WTC11 (cell line): Measurements from ENCODE around the gene CHCHD1. TPM values are rescaled to one million over a fixed set of nuclear protein-coding genes. Genes with fewer than 3 reads are reported as not detected.

Experiments used
- ATAC-seq: fragments of 200-7000 bp; cut with Tn5 transposase; 2 replicates; pipeline ENCODE4 v1.10.0; 2021; ENCODE audit warnings: mild to moderate bottlenecking, moderate library complexity
- CTCF ChIA-PET: fragments of 300-600 bp; sonication (Branson Sonifier 250); formaldehyde crosslinking; loops from one replicate; lab custom pipeline; 2021; ENCODE audit warnings: antibody characterized with exemption; lab: Charles Lee
- POLR2A ChIA-PET: fragments of 350-600 bp; sonication (Branson Sonifier 250); formaldehyde crosslinking; loops from one replicate; lab custom pipeline; 2021; ENCODE audit warnings: antibody characterized with exemption; lab: Charles Lee
- DNase-seq: peaks from one replicate; pipeline ENCODE4 v3.0.0; 2021; ENCODE audit warnings: low spot score
- H3K27ac Mint-ChIP-seq: 2 replicates; pipeline ENCODE4 v1.8.0; 2021; ENCODE audit warnings: mixed read lengths
- H3K27me3 Mint-ChIP-seq: 2 replicates; pipeline ENCODE4 v1.8.0; 2021; ENCODE audit warnings: low read depth, mild to moderate bottlenecking, moderate library complexity, mixed read lengths
- H3K36me3 Mint-ChIP-seq: 2 replicates; pipeline ENCODE4 v1.8.0; 2021; ENCODE audit warnings: mixed read lengths
- H3K4me1 Mint-ChIP-seq: 2 replicates; pipeline ENCODE4 v1.8.0; 2022; ENCODE audit warnings: mixed read lengths
- H3K4me3 Mint-ChIP-seq: 2 replicates; pipeline ENCODE4 v1.8.0; 2021; ENCODE audit warnings: mild to moderate bottlenecking, moderate library complexity, mixed read lengths
- H3K9me3 Mint-ChIP-seq: 2 replicates; pipeline ENCODE4 v1.8.0; 2021; ENCODE audit warnings: mixed read lengths
- AFF4 ChIP-seq: sonication (generic); formaldehyde crosslinking; IDR thresholded peaks from 2 replicates; pipeline ENCODE4 v1.8.1; 2023; ENCODE audit warnings: mild to moderate bottlenecking, missing genetic modification reagents, borderline replicate concordance
- CTCF ChIP-seq: fragments of 200-600 bp; IDR thresholded peaks from 2 replicates; pipeline ENCODE4 v1.8.0; 2022; ENCODE audit warnings: antibody characterized with exemption
- ETV6 ChIP-seq: sonication (generic); formaldehyde crosslinking; IDR thresholded peaks from 2 replicates; pipeline ENCODE4 v1.8.1; 2022; ENCODE audit warnings: mild to moderate bottlenecking, missing genetic modification reagents
- GABPB1 ChIP-seq: sonication (generic); formaldehyde crosslinking; IDR thresholded peaks from 2 replicates; pipeline ENCODE4 v1.8.1; 2023; ENCODE audit warnings: mild to moderate bottlenecking, missing genetic modification reagents
- GRHL2 ChIP-seq: fragments of 250-450 bp; sonication (Bioruptor Pico); IDR thresholded peaks from 2 replicates; pipeline ENCODE4 v1.8.0; 2022; ENCODE audit warnings: mild to moderate bottlenecking, moderate library complexity; ENCODE audit not compliant: insufficient replicate concordance, severe bottlenecking
- GTF2I ChIP-seq: fragments of 250-450 bp; sonication (Bioruptor Pico); conservative IDR thresholded peaks from 2 replicates; pipeline ENCODE4 v1.4.0; 2021; ENCODE audit warnings: mild to moderate bottlenecking
- IRF1 ChIP-seq: sonication (generic); formaldehyde crosslinking; IDR thresholded peaks from 2 replicates; pipeline ENCODE4 v1.8.0; 2023; ENCODE audit warnings: missing genetic modification reagents
- MYBL2 ChIP-seq: sonication (generic); formaldehyde crosslinking; IDR thresholded peaks from 2 replicates; pipeline ENCODE4 v1.8.1; 2023; ENCODE audit warnings: mild to moderate bottlenecking, moderate library complexity, missing genetic modification reagents
- NR2C2 ChIP-seq: sonication (generic); formaldehyde crosslinking; IDR thresholded peaks from 2 replicates; pipeline ENCODE4 v1.8.0; 2022; ENCODE audit warnings: mild to moderate bottlenecking, missing genetic modification reagents
- RORB ChIP-seq: fragments of 250-450 bp; sonication (Bioruptor Pico); IDR thresholded peaks from 2 replicates; pipeline ENCODE4 v1.9.0; 2021; ENCODE audit warnings: mild to moderate bottlenecking
- SMAD4 ChIP-seq: sonication (generic); formaldehyde crosslinking; IDR thresholded peaks from 2 replicates; pipeline ENCODE4 v1.8.0; 2022; ENCODE audit warnings: mild to moderate bottlenecking, missing genetic modification reagents
- USF1 ChIP-seq: sonication (generic); formaldehyde crosslinking; IDR thresholded peaks from 2 replicates; pipeline ENCODE4 v1.8.0; 2022; ENCODE audit warnings: mild to moderate bottlenecking, missing genetic modification reagents
- ZBTB21 ChIP-seq: sonication (generic); formaldehyde crosslinking; IDR thresholded peaks from 2 replicates; pipeline ENCODE4 v1.8.1; 2023; ENCODE audit warnings: mild to moderate bottlenecking, missing genetic modification reagents, borderline replicate concordance
- ZBTB43 ChIP-seq: sonication (generic); formaldehyde crosslinking; IDR thresholded peaks from 2 replicates; pipeline ENCODE4 v1.8.1; 2023; ENCODE audit warnings: mild to moderate bottlenecking, missing genetic modification reagents
- ZNF121 ChIP-seq: sonication (generic); formaldehyde crosslinking; IDR thresholded peaks from 2 replicates; pipeline ENCODE4 v1.8.0; 2023; ENCODE audit warnings: missing genetic modification reagents
- ZNF219 ChIP-seq: sonication (generic); formaldehyde crosslinking; IDR thresholded peaks from 2 replicates; pipeline ENCODE4 v1.8.0; 2023; ENCODE audit warnings: missing genetic modification reagents, mild to moderate bottlenecking, borderline replicate concordance
- ZNF425 ChIP-seq: fragments of 250-450 bp; sonication (Bioruptor Pico); conservative IDR thresholded peaks from 2 replicates; pipeline ENCODE4 v1.9.0; 2021; ENCODE audit warnings: mild to moderate bottlenecking
- ZNF532 ChIP-seq: fragments of 250-450 bp; sonication (Bioruptor Pico); IDR thresholded peaks from 2 replicates; pipeline ENCODE4 v1.9.0; 2021; ENCODE audit warnings: mild to moderate bottlenecking, borderline replicate concordance
- ZNF671 ChIP-seq: fragments of 250-450 bp; sonication (Bioruptor Pico); IDR thresholded peaks from 2 replicates; pipeline ENCODE4 v1.8.0; 2021; ENCODE audit warnings: mild to moderate bottlenecking
- total RNA-seq: library from RNA; stranded (reverse); gene quantifications from 3 replicates; pipeline ENCODE4 v1.2.3, GENCODE V29; 2021

The CHCHD1 gene
- total RNA-seq, 1 experiment from 2014 or later = 45.9 TPM

GRCh38 chr10:73809061-73809818 lies 27.4 kb downstream of the CHCHD1 start (continued):
- TF ChIP-seq RORB = no peak
- no peak for TF ChIP-seq ZNF219 (CRISPR knock-in tag)
- no peak for TF ChIP-seq ZNF671 (CRISPR knock-in tag)
- no peak for TF ChIP-seq GTF2I (CRISPR knock-in tag)
- TF ChIP-seq AFF4 (CRISPR knock-in tag) = no peak

GRCh38 chr10:73810358-73810734 lies 28.5 kb downstream of the CHCHD1 start:
- Mint-ChIP-seq H3K27me3 (no peaks in the 10 kb centered on the region), H3K27ac (no peak overlapping the region), H3K9me3 (no peaks in the 10 kb centered on the region), H3K36me3 (peaks cover 26% of the 10 kb centered on the region), H3K4me3 (peak overlapping the region; percentile 75), H3K4me1 (peaks cover 10% of the 10 kb centered on the region)
- POLR2A ChIA-PET = interaction anchor here (1.0 kb wide), 1 partner anchor 10 kb away, joined by 3 read pairs; no protein-coding TSS in a partner anchor
- CTCF ChIA-PET = interaction anchor here (1.0 to 2.5 kb wide), 5 partner anchors 9 to 70 kb away, joined by 3 to 7 read pairs (median 3); partner anchors contain the start of gene CHCHD1
- ATAC-seq = no peak
- DNase-seq = no peak
- TF ChIP-seq ETV6 (no peak), GRHL2 (no peak), ZBTB21 (CRISPR knock-in tag) (no peak), ZNF532 (no peak), USF1 (CRISPR knock-in tag) (no peak), GABPB1 (CRISPR knock-in tag) (no peak), ZBTB43 (no peak), ZNF219 (CRISPR knock-in tag) (no peak), CTCF (no peak), ZNF671 (CRISPR knock-in tag) (no peak), SMAD4 (CRISPR knock-in tag) (no peak), ZNF121 (CRISPR knock-in tag) (no peak), IRF1 (CRISPR knock-in tag) (no peak), ZNF425 (no peak), NR2C2 (no peak), MYBL2 (no peak)
